ENCODE results near the gene COL18A1.

- no peak for TF ChIP-seq CTCF (conservative IDR thresholded peaks at IDR 0.05; ENCODE audit: low read depth, low read length)
- no peak for TF ChIP-seq EZH2 (IDR thresholded peaks at IDR 0.05; ENCODE audit: borderline replicate concordance, low read depth, low read length, poor library complexity, severe bottlenecking)
Observed at GRCh38 chr21:45468971-45469272, 64.0 kb downstream of the COL18A1 start.
